Measurements from ENCODE around the gene CHST11.

CHST11 gene

GRCh38 chr12:104772336-104772735 lies 315.6 kb downstream of the CHST11 start:
- TF ChIP-seq ZFX (IDR thresholded peaks at IDR 0.05; ENCODE audit: borderline replicate concordance): no peak
- no peak for TF ChIP-seq CTCF (IDR thresholded peaks at IDR 0.05)
- no peak overlapping the region for H3K27ac ChIP-seq

- TF ChIP-seq CTCF (IDR thresholded peaks at IDR 0.05) (no peak), ZFX (IDR thresholded peaks at IDR 0.05; ENCODE audit: borderline replicate concordance) (no peak)
- H3K27ac ChIP-seq: no peak overlapping the region
These were observed 319.0 kb downstream of the CHST11 start for GRCh38 chr12:104775731-104776231.

- TF ChIP-seq ZFX (IDR thresholded peaks at IDR 0.05; ENCODE audit: borderline replicate concordance) (no peak), CTCF (IDR thresholded peaks at IDR 0.05) (no peak)
- no peak overlapping the region for H3K27ac ChIP-seq
These were observed 322.4 kb downstream of the CHST11 start for GRCh38 chr12:104779134-104779533.

- no peak for TF ChIP-seq CTCF (IDR thresholded peaks at IDR 0.05)
- no peak for TF ChIP-seq ZFX (IDR thresholded peaks at IDR 0.05; ENCODE audit: borderline replicate concordance)
- H3K27ac ChIP-seq: no peak overlapping the region
These were observed 325.5 kb downstream of the CHST11 start for GRCh38 chr12:104782296-104782695.

- TF ChIP-seq ZFX (IDR thresholded peaks at IDR 0.05; ENCODE audit: borderline replicate concordance) (no peak), CTCF (IDR thresholded peaks at IDR 0.05) (no peak)
These were observed 327.8 kb downstream of the CHST11 start for GRCh38 chr12:104784592-104784991.

GRCh38 chr12:104785886-104786285 lies 329.1 kb downstream of the CHST11 start:
- no peak overlapping the region for H3K27ac ChIP-seq
- TF ChIP-seq ZFX (IDR thresholded peaks at IDR 0.05; ENCODE audit: borderline replicate concordance) (no peak), CTCF (IDR thresholded peaks at IDR 0.05) (no peak)

More at GRCh38 chr12:104784592-104784991, 327.8 kb downstream of the CHST11 start:
- no peak overlapping the region for H3K27ac ChIP-seq

- no peak for TF ChIP-seq CTCF (IDR thresholded peaks at IDR 0.05)
- TF ChIP-seq ZFX (IDR thresholded peaks at IDR 0.05; ENCODE audit: borderline replicate concordance): no peak
- H3K27ac ChIP-seq: no peak overlapping the region
These were observed 329.6 kb downstream of the CHST11 start for GRCh38 chr12:104786352-104786751.

Measured in 22Rv1 (cell line).